OCI-LY3 (cell line): ENCODE data around the gene FLRT2.

ENCODE experiments used
- H2AFZ ChIP-seq: fragments of 200-600, 300-600 bp; shearing (Covaris generic); 2 replicates; pipeline ENCODE4 v1.6.0; 2014; ENCODE audit warnings: antibody characterized with exemption, low read depth, low read length
- H3K27ac ChIP-seq: fragments of 200-600, 300-600 bp; sonication (generic); 2 replicates; pipeline ENCODE4 v1.5.1; 2014; ENCODE audit warnings: mild to moderate bottlenecking, low read length, moderate library complexity, mixed read lengths
- H3K27me3 ChIP-seq: fragments of 200-600, 300-600 bp; sonication (generic); 2 replicates; pipeline ENCODE4 v1.6.1; 2014; ENCODE audit warnings: low read depth, low read length, mixed read lengths
- H3K36me3 ChIP-seq: fragments of 200-600, 300-600 bp; sonication (generic); replicated peaks from 2 replicates; pipeline ENCODE3; 2014; ENCODE audit warnings: low read depth, low read length, mixed read lengths
- H3K4me1 ChIP-seq: fragments of 300-600, 200-600 bp; sonication (generic); 2 replicates; pipeline ENCODE4 v1.6.1; 2014; ENCODE audit warnings: low read length, mixed read lengths
- H3K4me2 ChIP-seq: fragments of 200-600, 300-600 bp; sonication (generic); 2 replicates; pipeline ENCODE4 v1.6.1; 2014; ENCODE audit warnings: low read length, mixed read lengths
- H3K4me3 ChIP-seq: fragments of 300-600, 200-600 bp; sonication (generic); 2 replicates; pipeline ENCODE4 v1.5.1; 2014; ENCODE audit warnings: antibody characterized with exemption, mild to moderate bottlenecking, low read length, moderate library complexity
- H3K79me2 ChIP-seq: fragments of 300-600, 200-600 bp; shearing (Covaris generic); 2 replicates; pipeline ENCODE4 v1.6.1; 2014; ENCODE audit warnings: mild to moderate bottlenecking, low read length, mixed read lengths
- H3K9ac ChIP-seq: fragments of 300-600, 200-600 bp; shearing (Covaris generic); 2 replicates; pipeline ENCODE4 v1.6.0; 2014; ENCODE audit warnings: mild to moderate bottlenecking, low read length, moderate library complexity
- H3K9me3 ChIP-seq: fragments of 200-600, 300-600 bp; shearing (Covaris generic); 2 replicates; pipeline ENCODE4 v1.6.1; 2014; ENCODE audit warnings: low read length, mixed read lengths; ENCODE audit not compliant: insufficient read depth
- H4K20me1 ChIP-seq: fragments of 200-600, 300-600 bp; sonication (generic); 2 replicates; pipeline ENCODE4 v1.6.1; 2016; ENCODE audit warnings: low read length, mixed read lengths; ENCODE audit not compliant: insufficient read depth
- EZH2phosphoT487 ChIP-seq: fragments of 200-600 bp; shearing (Covaris generic); IDR thresholded peaks from 2 replicates; pipeline ENCODE4 v1.6.1; 2018; ENCODE audit warnings: antibody characterized with exemption, mixed run types, low read depth
- TF ChIP-seq, protein P1 (sequence below): fragments of 200-600, 300-600 bp; sonication (generic); IDR thresholded peaks from 2 replicates; pipeline ENCODE4 v1.5.1; 2014; ENCODE audit warnings: antibody characterized with exemption, low read length, low read depth

Gene FLRT2

DNA sequence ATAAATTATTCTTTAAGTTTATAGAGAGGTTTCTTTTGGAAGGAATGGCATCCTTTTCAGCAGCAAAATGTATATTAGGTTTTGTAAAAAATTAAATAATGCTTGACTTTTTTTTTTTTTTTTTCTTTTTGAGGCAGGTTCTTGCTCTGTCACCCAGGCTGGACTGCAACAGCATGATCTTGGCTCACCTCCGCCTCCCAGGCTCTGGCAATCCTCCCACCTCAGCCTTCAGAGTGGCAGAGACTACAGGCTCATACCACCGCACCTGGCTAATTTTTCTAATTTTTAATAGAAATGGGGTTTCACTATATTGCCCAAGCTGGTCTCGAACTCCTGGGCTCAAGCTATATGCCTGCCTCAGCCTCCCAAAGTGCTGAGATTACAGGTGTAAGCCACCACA, 89.0 kb downstream of the FLRT2 start:
- Histone ChIP-seq H3K27me3 (no peaks in the 10 kb centered on the region), H3K27ac (no peak overlapping the region), H2AFZ (no peak overlapping the region), H3K4me2 (no peak overlapping the region), H3K79me2 (no peaks in the 10 kb centered on the region), H3K4me1 (peaks cover 6% of the 10 kb centered on the region), H3K4me3 (no peak overlapping the region), H4K20me1 (no peaks in the 10 kb centered on the region), H3K36me3 (no peaks in the 10 kb centered on the region), H3K9ac (no peak overlapping the region), H3K9me3 (no peaks in the 10 kb centered on the region)
- no peak for TF ChIP-seq EZH2phosphoT487
- TF ChIP-seq, protein P1, sequence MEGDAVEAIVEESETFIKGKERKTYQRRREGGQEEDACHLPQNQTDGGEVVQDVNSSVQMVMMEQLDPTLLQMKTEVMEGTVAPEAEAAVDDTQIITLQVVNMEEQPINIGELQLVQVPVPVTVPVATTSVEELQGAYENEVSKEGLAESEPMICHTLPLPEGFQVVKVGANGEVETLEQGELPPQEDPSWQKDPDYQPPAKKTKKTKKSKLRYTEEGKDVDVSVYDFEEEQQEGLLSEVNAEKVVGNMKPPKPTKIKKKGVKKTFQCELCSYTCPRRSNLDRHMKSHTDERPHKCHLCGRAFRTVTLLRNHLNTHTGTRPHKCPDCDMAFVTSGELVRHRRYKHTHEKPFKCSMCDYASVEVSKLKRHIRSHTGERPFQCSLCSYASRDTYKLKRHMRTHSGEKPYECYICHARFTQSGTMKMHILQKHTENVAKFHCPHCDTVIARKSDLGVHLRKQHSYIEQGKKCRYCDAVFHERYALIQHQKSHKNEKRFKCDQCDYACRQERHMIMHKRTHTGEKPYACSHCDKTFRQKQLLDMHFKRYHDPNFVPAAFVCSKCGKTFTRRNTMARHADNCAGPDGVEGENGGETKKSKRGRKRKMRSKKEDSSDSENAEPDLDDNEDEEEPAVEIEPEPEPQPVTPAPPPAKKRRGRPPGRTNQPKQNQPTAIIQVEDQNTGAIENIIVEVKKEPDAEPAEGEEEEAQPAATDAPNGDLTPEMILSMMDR, result no peak

- TF ChIP-seq EZH2phosphoT487, result no peak
- TF ChIP-seq, protein P1, result no peak
- H3K27ac ChIP-seq, result no peak overlapping the region
- no peaks in the 10 kb centered on the region for H3K79me2 ChIP-seq
- no peak overlapping the region for H2AFZ ChIP-seq
- no peak overlapping the region for H3K4me2 ChIP-seq
- no peaks in the 10 kb centered on the region for H3K27me3 ChIP-seq
- H3K36me3 ChIP-seq, result no peaks in the 10 kb centered on the region
- H3K9me3 ChIP-seq, result no peaks in the 10 kb centered on the region
- no peak overlapping the region for H3K4me3 ChIP-seq
- H3K9ac ChIP-seq, result no peak overlapping the region
- H4K20me1 ChIP-seq, result no peaks in the 10 kb centered on the region
- H3K4me1 ChIP-seq, result peaks cover 10% of the 10 kb centered on the region
These were observed 89.9 kb downstream of the FLRT2 start for GRCh38 chr14:85619851-85620250.

DNA sequence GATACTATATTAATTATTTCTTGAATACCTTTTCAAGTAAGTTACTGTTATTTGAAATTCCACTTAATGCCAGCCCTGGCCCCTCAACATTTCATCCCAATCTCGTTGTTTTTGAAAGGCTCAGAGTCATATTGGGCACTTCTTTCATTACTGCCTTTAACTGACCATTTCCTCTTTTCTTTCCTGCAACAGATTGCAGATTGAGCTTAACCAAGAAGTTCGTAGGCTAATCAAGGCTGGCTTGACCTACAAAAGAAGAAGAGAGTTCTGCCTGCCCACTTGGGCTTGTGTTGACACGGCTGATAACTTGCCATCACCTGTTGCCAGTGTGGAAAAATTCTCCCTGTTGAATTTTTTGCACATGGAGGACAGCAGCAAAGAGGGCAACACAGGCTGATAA, 91.0 kb downstream of the FLRT2 start:
- Histone ChIP-seq H3K27me3 (no peaks in the 10 kb centered on the region), H3K4me1 (peaks cover 19% of the 10 kb centered on the region), H4K20me1 (no peaks in the 10 kb centered on the region), H3K36me3 (no peaks in the 10 kb centered on the region), H3K9ac (no peak overlapping the region), H2AFZ (no peak overlapping the region), H3K9me3 (no peaks in the 10 kb centered on the region), H3K27ac (no peak overlapping the region), H3K79me2 (no peaks in the 10 kb centered on the region), H3K4me3 (no peak overlapping the region), H3K4me2 (no peak overlapping the region)
- no peak for TF ChIP-seq EZH2phosphoT487
- TF ChIP-seq, protein P1, result no peak

- Histone ChIP-seq H4K20me1 (no peaks in the 10 kb centered on the region), H3K79me2 (no peaks in the 10 kb centered on the region), H2AFZ (no peak overlapping the region)
These were observed 92.2 kb downstream of the FLRT2 start for GRCh38 chr14:85622106-85622505.

More at GRCh38 chr14:85622106-85622505, 92.2 kb downstream of the FLRT2 start:
- H3K36me3 ChIP-seq, result no peaks in the 10 kb centered on the region
- no peaks in the 10 kb centered on the region for H3K27me3 ChIP-seq
- no peak for TF ChIP-seq EZH2phosphoT487
- TF ChIP-seq, protein P1, result no peak
- H3K4me1 ChIP-seq, result peaks cover 30% of the 10 kb centered on the region
- no peak overlapping the region for H3K4me2 ChIP-seq
- H3K4me3 ChIP-seq, result no peak overlapping the region
- no peaks in the 10 kb centered on the region for H3K9me3 ChIP-seq
- no peak overlapping the region for H3K9ac ChIP-seq
- H3K27ac ChIP-seq, result no peak overlapping the region
